H1 (cell line): Measurements from ENCODE around the gene PLEKHA1. TPM values are rescaled to one million over a fixed set of nuclear protein-coding genes. Genes with fewer than 3 reads are reported as not detected.

Experiments used
- CTCF ChIA-PET: fragments of 300-600 bp; sonication (Branson Sonifier 250); formaldehyde crosslinking; loops from one replicate; lab custom pipeline; 2021; ENCODE audit not compliant: partially characterized antibody; lab: Charles Lee
- POLR2A ChIA-PET: fragments of 300-600 bp; sonication (Branson Sonifier 250); formaldehyde crosslinking; loops from one replicate; lab custom pipeline; 2021; ENCODE audit warnings: inconsistent platforms; ENCODE audit not compliant: partially characterized antibody; lab: Charles Lee
- DNase-seq, 2 experiments: peaks; one replicate each; pipeline versions ENCODE4 v3.0.0 to v3.0.0-alpha.2; 2010 to 2022; ENCODE audit warnings: low spot score in 2 of 2, low read depth in 1 of 2, mixed read lengths in 1 of 2
- FAIRE-seq: peaks from 2 replicates; lab custom pipeline; 2011; peaks lifted over from hg19 to GRCh38; lab: Jason Lieb, UNC
- H2AFZ ChIP-seq: 2 replicates; pipeline ENCODE4 v1.8.1; 2012; ENCODE audit warnings: low read length, inconsistent platforms
- H2AK5ac ChIP-seq: 2 replicates; pipeline ENCODE4 v1.6.1; 2013; ENCODE audit warnings: low read depth, low read length
- H2BK120ac ChIP-seq: replicated peaks from 2 replicates; pipeline ENCODE3; 2013; ENCODE audit warnings: low read depth, low read length, inconsistent platforms
- H2BK12ac ChIP-seq: 2 replicates; pipeline ENCODE4 v1.6.1; 2013; ENCODE audit warnings: low read depth, low read length
- H2BK15ac ChIP-seq: 2 replicates; pipeline ENCODE4 v1.6.1; 2013; ENCODE audit warnings: low read length
- H2BK20ac ChIP-seq: 2 replicates; pipeline ENCODE4 v1.6.1; 2013; ENCODE audit warnings: low read length
- H2BK5ac ChIP-seq: 2 replicates; pipeline ENCODE4 v1.6.1; 2013; ENCODE audit warnings: low read depth, low read length
- H3K14ac ChIP-seq: 2 replicates; pipeline ENCODE4 v1.6.1; 2013; ENCODE audit warnings: inconsistent platforms; ENCODE audit not compliant: insufficient read length
- H3K18ac ChIP-seq: 2 replicates; pipeline ENCODE4 v1.6.1; 2013; ENCODE audit warnings: low read length; ENCODE audit errors: extremely low read depth
- H3K23ac ChIP-seq: 2 replicates; pipeline ENCODE4 v1.6.1; 2013; ENCODE audit warnings: inconsistent platforms; ENCODE audit not compliant: insufficient read length
- H3K23me2 ChIP-seq: 2 replicates; pipeline ENCODE4 v1.6.1; 2013; ENCODE audit warnings: low read depth, low read length
- H3K27ac ChIP-seq: 2 replicates; pipeline ENCODE4 v1.6.1; 2011; ENCODE audit warnings: low read depth, low read length, inconsistent platforms
- H3K27me3 ChIP-seq, 4 experiments: replicated peaks in 1 of 4; 1 replicate in 1 of 4; 2 replicates in 3 of 4; pipeline versions ENCODE4 v1.6.1 to v1.8.1; 2011 to 2013; ENCODE audit warnings: low read length in 3 of 4, mild to moderate bottlenecking in 3 of 4, inconsistent platforms in 2 of 4, mixed read lengths in 2 of 4, moderate library complexity in 1 of 4; ENCODE audit not compliant: control insufficient read depth in 3 of 4, insufficient read depth in 3 of 4; ENCODE audit errors: extremely low read depth in 1 of 4
- H3K36me3 ChIP-seq, 4 experiments: 2 replicates each; pipeline versions ENCODE4 v1.6.1 to v1.8.1; 2011 to 2013; ENCODE audit warnings: mild to moderate bottlenecking in 4 of 4, low read length in 3 of 4, moderate library complexity in 2 of 4, control low read depth in 1 of 4, inconsistent platforms in 1 of 4; ENCODE audit not compliant: insufficient read depth in 4 of 4, control insufficient read depth in 2 of 4
- H3K4ac ChIP-seq: replicated peaks from 2 replicates; pipeline ENCODE3; 2013; ENCODE audit warnings: low read length, low read depth, mixed read lengths, inconsistent platforms; ENCODE audit not compliant: insufficient read length
- H3K4me1 ChIP-seq, 4 experiments: replicated peaks in 1 of 4; 1 replicate in 1 of 4; 2 replicates in 3 of 4; pipeline versions ENCODE4 v1.6.1 to v1.8.1; 2011 to 2013; ENCODE audit warnings: low read length in 3 of 4, inconsistent platforms in 2 of 4, mixed read lengths in 1 of 4; ENCODE audit not compliant: insufficient read depth in 4 of 4, control insufficient read depth in 3 of 4
- H3K4me2 ChIP-seq, 2 experiments: 2 replicates each; pipeline versions ENCODE4 v1.6.1 to v1.8.1; 2011 to 2013; ENCODE audit warnings: low read depth in 2 of 2, low read length in 2 of 2, control low read depth in 1 of 2, inconsistent platforms in 1 of 2, mild to moderate bottlenecking in 1 of 2; ENCODE audit not compliant: insufficient read depth in 1 of 2
- H3K4me3 ChIP-seq, 4 experiments: fragments of 200-600, 300-600 bp in 1 of 4; sonication (generic), shearing (Covaris generic), sonication (Bioruptor Twin) in 1 of 4; 2 replicates each; pipeline versions ENCODE4 v1.5.1 to v1.8.1; 2011 to 2016; ENCODE audit warnings: low read length in 4 of 4, low read depth in 3 of 4, control low read depth in 2 of 4, inconsistent platforms in 2 of 4, mild to moderate bottlenecking in 2 of 4, mixed read lengths in 1 of 4, moderate library complexity in 1 of 4; ENCODE audit not compliant: insufficient read depth in 2 of 4; ENCODE audit errors: extremely low read depth in 1 of 4
- H3K56ac ChIP-seq: replicated peaks from 2 replicates; pipeline ENCODE3; 2013; ENCODE audit warnings: low read depth, mild to moderate bottlenecking, mixed read lengths, low read length, inconsistent platforms; ENCODE audit not compliant: insufficient read length
- H3K79me1 ChIP-seq: 2 replicates; pipeline ENCODE4 v1.6.1; 2013; ENCODE audit warnings: low read depth, low read length, control low read depth
- H3K79me2 ChIP-seq, 2 experiments: 2 replicates each; pipeline versions ENCODE4 v1.6.1 to v1.8.1; 2012 to 2013; ENCODE audit warnings: low read length in 2 of 2, mild to moderate bottlenecking in 2 of 2, inconsistent platforms in 1 of 2; ENCODE audit not compliant: insufficient read depth in 2 of 2, control insufficient read depth in 1 of 2
- H3K9ac ChIP-seq, 4 experiments: replicated peaks in 1 of 4; 1 replicate in 1 of 4; 2 replicates in 3 of 4; pipeline versions ENCODE4 v1.6.1 to v1.8.1; 2011 to 2013; ENCODE audit warnings: low read depth in 3 of 4, low read length in 3 of 4, control low read depth in 2 of 4, mild to moderate bottlenecking in 2 of 4, moderate library complexity in 2 of 4, inconsistent platforms in 1 of 4; ENCODE audit errors: extremely low read depth in 1 of 4
- H3K9me3 ChIP-seq, 2 experiments: 2 replicates each; pipeline versions ENCODE4 v1.6.1 to v1.8.1; 2012 to 2013; ENCODE audit warnings: mild to moderate bottlenecking in 2 of 2, moderate library complexity in 2 of 2, control low read depth in 1 of 2, inconsistent platforms in 1 of 2, low read depth in 1 of 2, low read length in 1 of 2, mixed read lengths in 1 of 2; ENCODE audit not compliant: insufficient read depth in 2 of 2
- H4K20me1 ChIP-seq, 2 experiments: replicated peaks in 1 of 2; 2 replicates each; pipeline versions ENCODE3 to v1.8.1; 2011 to 2013; ENCODE audit warnings: inconsistent platforms in 2 of 2, low read length in 2 of 2, mild to moderate bottlenecking in 1 of 2; ENCODE audit not compliant: insufficient read depth in 2 of 2, control insufficient read depth in 1 of 2
- H4K5ac ChIP-seq: 2 replicates; pipeline ENCODE4 v1.6.1; 2013; ENCODE audit warnings: low read length, low read depth, mixed read lengths, inconsistent platforms; ENCODE audit not compliant: insufficient read length
- H4K8ac ChIP-seq: 2 replicates; pipeline ENCODE4 v1.8.0; 2013; ENCODE audit warnings: mild to moderate bottlenecking, moderate library complexity, low read length, inconsistent platforms; ENCODE audit not compliant: insufficient read depth; ENCODE audit errors: extremely low read depth
- H4K91ac ChIP-seq: replicated peaks from 2 replicates; pipeline ENCODE3; 2013; ENCODE audit warnings: low read length, mixed read lengths, inconsistent platforms; ENCODE audit not compliant: insufficient read length
- BCL11A ChIP-seq, 2 experiments: IDR thresholded peaks; one replicate each; pipeline ENCODE4 v1.6.1; 2011; ENCODE audit warnings: low read depth in 2 of 2, low read length in 2 of 2, mild to moderate bottlenecking in 2 of 2
- JUN ChIP-seq: IDR thresholded peaks from 2 replicates; pipeline ENCODE4 v1.6.1; 2011; ENCODE audit warnings: low read depth, mild to moderate bottlenecking, improper control_type of control experiment, low read length
- WGBS, 2 experiments: shearing (Covaris generic) in 1 of 2; methylation state at CpG; one replicate each; pipeline versions ENCODE4 v1.1.6 to v1.1.7; 2013 to 2015; ENCODE audit warnings: low lambda C conversion rate in 2 of 2, mixed read lengths in 2 of 2, inconsistent platforms in 1 of 2, low coverage in 1 of 2, missing lambda C conversion rate in 1 of 2; ENCODE audit not compliant: insufficient replicate concordance in 2 of 2, insufficient coverage in 1 of 2, insufficient read length in 1 of 2; ENCODE audit errors: extremely low coverage in 1 of 2, missing lambda C conversion rate in 1 of 2; 5-methylcytosine and 5-hydroxymethylcytosine counted together
- polyA plus RNA-seq, 7 experiments: library from polyadenylated mRNA; depleted of rRNA in 3 of 7; stranded (reverse) in 5 of 7; unstranded in 2 of 7; fragments of >200 nt in 5 of 7; fragments of 200-250 nt in 2 of 7; gene quantifications; 1 replicate in 5 of 7; 2 replicates in 1 of 7; 4 replicates in 1 of 7; pipeline versions ENCODE4 v1.2.1 to v1.2.3, GENCODE V29; 2011 to 2013; ENCODE audit warnings: missing spikeins in 2 of 7, mixed read lengths in 2 of 7
- total RNA-seq: library from RNA; stranded (reverse); fragmentation: NEBNext Ultra II Directional; extraction: Animal tissue kit (Norgen Biotek cat#: 25700); gene quantifications from 2 replicates; pipeline ENCODE4 v1.2.1, GENCODE V29; 2021

The PLEKHA1 gene
- total and polyA plus RNA-seq, 2 of the 8 experiments (the other 6 are each of a cell fraction or from before 2014, with no cell fraction given), result 15.6 to 39.7 TPM

DNA sequence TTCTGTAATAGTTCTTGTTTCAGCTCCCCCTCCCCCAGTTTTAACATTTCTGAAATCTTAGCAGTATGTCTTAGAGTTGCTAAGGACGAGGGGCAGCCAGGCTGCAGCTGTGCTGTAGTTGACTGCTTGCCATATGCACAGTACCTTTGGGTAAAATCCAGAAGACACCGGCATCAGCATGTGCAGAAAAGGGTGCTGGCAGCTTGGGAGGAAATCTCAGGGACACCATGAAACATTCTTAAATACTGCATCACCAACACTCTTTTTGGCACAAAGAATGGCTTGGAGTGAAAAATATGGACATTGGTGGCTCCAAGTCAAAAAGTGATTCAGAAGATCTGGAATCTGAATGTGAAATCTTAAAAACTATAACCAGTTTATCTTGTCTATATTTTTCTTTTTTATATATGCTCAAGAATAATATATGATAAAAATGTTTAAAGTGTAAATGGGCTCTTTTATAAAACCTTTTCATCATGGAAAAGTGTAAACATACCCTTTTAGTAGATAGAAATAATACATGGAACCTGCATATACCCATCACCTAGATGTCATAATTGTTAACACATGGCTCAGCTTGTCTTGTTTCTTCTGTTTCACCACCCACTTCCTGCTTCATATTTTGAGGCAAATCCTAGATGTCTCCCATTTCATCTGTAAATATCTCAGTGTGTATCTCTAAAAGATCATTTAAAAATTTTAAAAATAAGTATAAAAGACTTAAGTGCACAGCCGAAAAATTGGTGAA, 45.5 kb downstream of the PLEKHA1 start:
- no peak overlapping the region for H2BK15ac ChIP-seq
- ChIA-PET CTCF (interaction anchor here (0.5 to 1.8 kb wide), 6 partner anchors 15 to 140 kb away, joined by 3 to 7 read pairs (median 3); no protein-coding TSS in a partner anchor), POLR2A (no interaction called here)
- no peak overlapping the region for H3K14ac ChIP-seq
- H2AFZ ChIP-seq, result no peak overlapping the region
- H2BK12ac ChIP-seq, result no peak overlapping the region
- FAIRE-seq (no peak), DNase-seq (no peak)
- H3K23me2 ChIP-seq, result no peaks in the 10 kb centered on the region
- H2AK5ac ChIP-seq, result no peak overlapping the region
- no peak for TF ChIP-seq JUN
- no peak for TF ChIP-seq BCL11A (IDR thresholded peaks at IDR 0.05; ENCODE audit: low read depth in 2 of 2, low read length in 2 of 2)
- H3K79me1 ChIP-seq, result no peaks in the 10 kb centered on the region; the same call in 1 of the 2 replicates
- H2BK5ac ChIP-seq, result no peak overlapping the region
- no peak overlapping the region for H3K56ac ChIP-seq
- 0 out of 7 replicates have a peak, but pooled peaks cover 0 to 3% (median 0%) of the 10 kb centered on the region in 4 experiments for H3K4me1 ChIP-seq
- H3K18ac ChIP-seq, result no peak overlapping the region
- no peak overlapping the region for H3K4me3 ChIP-seq
- H3K23ac ChIP-seq, result no peak overlapping the region
- no peak overlapping the region for H4K5ac ChIP-seq
- no peaks in the 10 kb centered on the region for H4K20me1 ChIP-seq
- H3K27ac ChIP-seq, result no peak overlapping the region
- no peaks in the 10 kb centered on the region for H3K9me3 ChIP-seq
- H3K9ac ChIP-seq, result peak overlapping the region in 1 of 4 experiments; percentile 34; a peak in 1 of 7 replicates
- H3K36me3 ChIP-seq, result peaks cover 0 to 32% (median 4%) of the 10 kb centered on the region in 4 experiments; a peak in 5 of 8 replicates
- no peak overlapping the region for H2BK20ac ChIP-seq
- H4K8ac ChIP-seq, result no peak overlapping the region
- no peak overlapping the region for H4K91ac ChIP-seq
- H3K79me2 ChIP-seq, result no peaks in the 10 kb centered on the region
- WGBS, 2 experiments, result 80% methylated on average over 3 of the region's 3 CpGs; no CpG with 5 or more reads in 1 of the 2 experiments
- no peak overlapping the region for H2BK120ac ChIP-seq
- H3K4ac ChIP-seq, result no peak overlapping the region
- no peaks in the 10 kb centered on the region for H3K27me3 ChIP-seq
- 0 out of 4 replicates have a peak overlapping the region, but pooled peaks of 1 of the 2 experiments have one; percentile 17 for H3K4me2 ChIP-seq
